Lung microvascular endothelial cell (primary cell): ENCODE data around the gene TNKS1BP1. TPM values are rescaled to one million over a fixed set of nuclear protein-coding genes. Genes with fewer than 3 reads are reported as not detected.
"Not testable (repeated sequence)": the region's sequence is repeated elsewhere in the genome, so short reads cannot be mapped to it uniquely, and the experiment has no call there.

Source experiments
- DNase-seq, 2 donors: peaks; one replicate each; pipeline versions ENCODE4 v3.0.0 to v3.0.0-alpha.2; 2010; ENCODE audit warnings: low read depth in 2 of 2
- total RNA-seq: library from RNA; depleted of rRNA; stranded (reverse); fragments of >200 nt; gene quantifications from 2 replicates; pipeline ENCODE4 v1.2.1, GENCODE V29; 2014

TNKS1BP1 gene
- total RNA-seq, 1 donor from 2014 or later: 44.6 TPM

- no peak for DNase-seq
Observed at GRCh38 chr11:57312511-57313021, 12.2 kb downstream of the TNKS1BP1 start.

GRCh38 chr11:57311109-57311936 lies 13.4 kb downstream of the TNKS1BP1 start:
- DNase-seq: peak; percentile 88 to 97

GRCh38 chr11:57310630-57311086 lies 14.1 kb downstream of the TNKS1BP1 start:
- DNase-seq: peak in 1 of 2 donors; percentile 73

DNA sequence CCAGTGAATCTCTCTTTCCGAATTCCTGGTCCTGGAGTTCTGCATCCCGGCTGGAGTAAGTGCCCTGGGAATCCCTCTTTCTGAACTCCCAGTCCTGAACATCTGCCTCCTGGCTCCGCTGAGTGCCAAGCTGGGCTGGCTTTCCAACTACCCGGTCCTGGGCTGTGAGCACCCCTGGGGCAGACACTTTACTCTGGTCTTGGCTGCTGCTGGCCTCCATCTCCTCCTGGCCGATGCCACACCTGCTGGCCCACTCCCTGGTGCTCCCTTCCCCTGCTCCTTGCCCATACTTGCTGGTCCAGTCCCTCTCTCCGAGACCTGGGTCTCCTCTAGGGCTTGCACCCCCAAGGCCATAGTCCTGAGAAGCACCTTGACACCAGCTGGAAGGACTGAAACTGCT lies 14.7 kb downstream of the TNKS1BP1 start:
- no peak for DNase-seq

DNA sequence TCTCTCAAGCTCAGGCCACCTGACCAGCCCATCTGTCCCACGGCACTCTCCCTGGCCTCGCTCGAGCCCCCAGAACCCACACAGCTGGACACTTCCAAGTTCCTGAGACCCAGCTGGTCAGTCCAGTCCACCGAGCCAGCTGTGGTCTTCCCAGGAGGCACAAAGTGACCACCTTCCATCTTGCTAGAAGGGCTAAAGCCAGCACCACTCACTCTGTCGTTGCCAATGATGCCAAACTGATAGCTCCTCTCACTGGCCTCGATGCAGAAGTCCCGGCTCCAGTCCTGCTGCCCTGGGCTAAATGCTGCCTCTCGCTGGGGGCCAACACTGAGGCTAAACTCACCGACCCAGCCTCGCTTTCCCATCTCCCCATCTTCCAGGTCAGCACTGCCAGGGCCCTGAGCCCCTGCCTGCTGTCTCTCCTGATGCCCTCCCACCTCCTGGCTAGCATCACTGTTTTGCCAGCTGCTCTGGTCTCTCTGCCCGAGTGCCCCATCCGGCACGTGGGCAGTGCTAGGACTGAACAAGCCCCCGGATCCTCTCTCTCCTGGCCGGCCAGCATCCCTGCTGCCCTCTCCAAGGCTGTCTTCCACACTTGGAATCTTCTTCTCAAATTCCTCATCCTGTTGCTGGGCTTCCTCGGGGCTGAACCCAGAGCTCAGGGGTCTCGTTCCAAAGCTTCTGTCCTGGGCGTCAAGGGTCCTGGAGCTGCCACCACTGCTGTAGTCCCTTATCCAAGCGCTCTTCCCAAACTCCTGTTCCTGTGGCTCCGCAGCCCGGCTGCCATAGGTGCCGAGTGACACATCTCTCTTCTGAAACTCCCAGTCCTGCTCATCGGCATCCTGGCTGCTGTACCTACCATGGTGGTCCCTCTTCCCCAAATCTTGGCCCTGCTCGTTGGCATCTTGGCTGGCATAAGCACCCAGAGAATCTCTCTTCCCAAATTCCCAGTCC lies 15.4 kb downstream of the TNKS1BP1 start:
- DNase-seq: no peak

GRCh38 chr11:57308426-57309060 lies 16.2 kb downstream of the TNKS1BP1 start:
- no peak for DNase-seq

GRCh38 chr11:57307666-57308270 lies 17.0 kb downstream of the TNKS1BP1 start:
- DNase-seq: no peak

GRCh38 chr11:57306940-57307565 lies 17.7 kb downstream of the TNKS1BP1 start:
- peak in 1 of 2 donors; percentile 48 for DNase-seq

GRCh38 chr11:57306161-57306876 lies 18.4 kb downstream of the TNKS1BP1 start:
- DNase-seq: peak; percentile 57 to 64

- no peak for DNase-seq
Observed at GRCh38 chr11:57305523-57305922, 19.2 kb downstream of the TNKS1BP1 start.

DNA sequence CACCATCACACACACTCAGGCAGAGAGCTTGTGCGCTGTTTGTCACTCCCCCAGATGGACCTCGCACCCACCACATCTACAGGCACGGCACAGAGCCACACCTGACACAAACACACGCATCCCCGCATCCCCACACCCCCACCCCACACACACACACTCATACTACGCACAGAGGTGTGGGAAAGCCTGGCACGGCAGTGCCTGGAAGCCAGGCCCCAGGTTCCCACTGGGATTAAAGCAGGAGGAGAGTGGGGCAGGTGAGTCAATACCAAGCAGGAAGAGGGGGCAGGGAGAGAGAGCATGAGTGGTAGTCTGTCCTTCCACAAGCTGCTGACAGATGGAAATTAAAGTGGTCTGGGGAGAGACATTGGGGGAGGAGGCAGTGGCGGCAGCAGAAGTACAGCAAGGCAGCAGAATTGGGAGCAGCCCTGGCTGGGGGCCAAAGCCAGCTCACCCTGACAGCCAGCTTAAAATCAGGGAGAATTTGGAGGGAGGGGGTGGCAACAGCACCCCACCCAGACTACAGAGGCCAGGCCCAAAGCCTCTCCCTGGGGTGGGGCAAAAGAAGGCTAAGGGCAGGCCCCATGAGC lies 20.7 kb downstream of the TNKS1BP1 start:
- DNase-seq: peak; percentile 51

- peak in 1 of 2 donors; percentile 62 for DNase-seq
Observed at GRCh38 chr11:57303280-57303989, 21.3 kb downstream of the TNKS1BP1 start.

GRCh38 chr11:57302489-57302888 lies 22.3 kb downstream of the TNKS1BP1 start:
- DNase-seq: no peak

GRCh38 chr11:57301711-57302423 lies 22.9 kb downstream of the TNKS1BP1 start:
- no peak for DNase-seq

GRCh38 chr11:57300785-57301184 lies 24.0 kb downstream of the TNKS1BP1 start:
- DNase-seq: no peak

- DNase-seq: no peak
Observed at GRCh38 chr11:57299150-57299737, 25.5 kb downstream of the TNKS1BP1 start.

GRCh38 chr11:57297221-57297620 lies 27.5 kb downstream of the TNKS1BP1 start:
- DNase-seq: no peak

DNA sequence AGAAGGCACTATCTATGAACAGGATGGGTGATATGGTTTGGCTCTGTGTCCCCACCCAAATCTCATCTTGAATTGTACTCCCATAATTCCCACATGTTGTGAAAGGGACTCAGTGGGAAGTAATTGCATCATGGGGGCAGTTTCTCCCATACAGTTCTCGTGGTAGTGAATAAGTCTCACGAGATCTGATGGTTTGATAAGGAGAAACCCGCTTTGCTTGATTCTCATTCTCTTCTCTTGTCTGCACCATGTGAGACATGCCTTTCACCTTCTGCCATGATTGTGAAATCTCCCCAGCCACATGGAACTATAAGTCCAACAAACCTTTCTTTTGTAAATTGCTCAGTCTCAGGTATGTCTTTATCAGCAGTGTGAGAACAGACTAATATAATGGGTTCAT lies 28.5 kb downstream of the TNKS1BP1 start:
- DNase-seq: not testable (repeated sequence)
